ENCODE data around the gene TUSC2. TPM values are rescaled to one million over a fixed set of nuclear protein-coding genes. Genes with fewer than 3 reads are reported as not detected.

Gene TUSC2
- total RNA-seq, 2 donors from 2014 or later: 23.5 to 28.1 TPM

DNA sequence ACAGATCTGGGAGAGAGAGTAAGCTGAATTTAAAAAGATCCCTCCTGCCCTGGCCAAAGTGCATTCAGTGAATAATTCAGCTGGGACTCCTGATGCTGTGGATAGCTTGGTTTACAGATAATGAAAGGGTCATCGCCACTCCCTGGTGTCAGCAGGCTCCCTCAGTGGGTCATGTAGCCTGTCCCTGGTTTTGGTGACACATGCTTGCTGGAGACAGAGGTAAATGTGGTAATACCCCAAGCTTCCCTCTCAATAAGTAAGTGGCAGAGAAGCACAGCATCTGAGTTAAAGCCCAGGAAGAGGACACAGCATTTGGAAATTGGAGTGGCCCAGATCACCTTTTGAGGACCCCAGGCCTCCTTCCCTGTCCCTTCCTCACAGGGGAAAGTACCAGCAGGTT lies 29.5 kb upstream of the TUSC2 start:
- no peak for DNase-seq
- H3K4me3 ChIP-seq (ENCODE audit: low read length): peak overlapping the region; percentile 90
- H3K27me3 ChIP-seq (ENCODE audit: control insufficient read depth, insufficient read depth, low read length, poor library complexity, severe bottlenecking): no peaks in the 10 kb centered on the region
- H3K4me1 Mint-ChIP-seq: peaks cover 25% of the 10 kb centered on the region
- WGBS, 2 experiments (ENCODE audit: insufficient coverage in 1 of 2, insufficient read length in 1 of 2): 97 to 100% methylated on average over 1 of the region's 1 CpG
- H3K27me3 Mint-ChIP-seq (ENCODE audit: insufficient read depth): no peaks in the 10 kb centered on the region
- H3K4me3 Mint-ChIP-seq: peak overlapping the region; percentile 83
- no peak overlapping the region for H3K27ac ChIP-seq (ENCODE audit: low read depth, low read length)
- peaks cover 18% of the 10 kb centered on the region for H3K36me3 Mint-ChIP-seq (ENCODE audit: low read depth)
- TF ChIP-seq, protein P1, sequence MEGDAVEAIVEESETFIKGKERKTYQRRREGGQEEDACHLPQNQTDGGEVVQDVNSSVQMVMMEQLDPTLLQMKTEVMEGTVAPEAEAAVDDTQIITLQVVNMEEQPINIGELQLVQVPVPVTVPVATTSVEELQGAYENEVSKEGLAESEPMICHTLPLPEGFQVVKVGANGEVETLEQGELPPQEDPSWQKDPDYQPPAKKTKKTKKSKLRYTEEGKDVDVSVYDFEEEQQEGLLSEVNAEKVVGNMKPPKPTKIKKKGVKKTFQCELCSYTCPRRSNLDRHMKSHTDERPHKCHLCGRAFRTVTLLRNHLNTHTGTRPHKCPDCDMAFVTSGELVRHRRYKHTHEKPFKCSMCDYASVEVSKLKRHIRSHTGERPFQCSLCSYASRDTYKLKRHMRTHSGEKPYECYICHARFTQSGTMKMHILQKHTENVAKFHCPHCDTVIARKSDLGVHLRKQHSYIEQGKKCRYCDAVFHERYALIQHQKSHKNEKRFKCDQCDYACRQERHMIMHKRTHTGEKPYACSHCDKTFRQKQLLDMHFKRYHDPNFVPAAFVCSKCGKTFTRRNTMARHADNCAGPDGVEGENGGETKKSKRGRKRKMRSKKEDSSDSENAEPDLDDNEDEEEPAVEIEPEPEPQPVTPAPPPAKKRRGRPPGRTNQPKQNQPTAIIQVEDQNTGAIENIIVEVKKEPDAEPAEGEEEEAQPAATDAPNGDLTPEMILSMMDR (conservative IDR thresholded peaks at IDR 0.05): no peak
- H3K36me3 ChIP-seq (ENCODE audit: control insufficient read depth, insufficient read depth, low read length): peaks cover 33% of the 10 kb centered on the region
- H3K9me3 ChIP-seq (ENCODE audit: control insufficient read depth, low read length): no peaks in the 10 kb centered on the region
- peaks cover 11% of the 10 kb centered on the region for H3K4me1 ChIP-seq (ENCODE audit: control insufficient read depth, insufficient read depth, low read length)
- no peak overlapping the region for H3K27ac Mint-ChIP-seq
- no peaks in the 10 kb centered on the region for H3K9me3 Mint-ChIP-seq
- H3K9ac ChIP-seq (ENCODE audit: extremely low read depth, low read length, poor library complexity, severe bottlenecking): no peak overlapping the region

DNA sequence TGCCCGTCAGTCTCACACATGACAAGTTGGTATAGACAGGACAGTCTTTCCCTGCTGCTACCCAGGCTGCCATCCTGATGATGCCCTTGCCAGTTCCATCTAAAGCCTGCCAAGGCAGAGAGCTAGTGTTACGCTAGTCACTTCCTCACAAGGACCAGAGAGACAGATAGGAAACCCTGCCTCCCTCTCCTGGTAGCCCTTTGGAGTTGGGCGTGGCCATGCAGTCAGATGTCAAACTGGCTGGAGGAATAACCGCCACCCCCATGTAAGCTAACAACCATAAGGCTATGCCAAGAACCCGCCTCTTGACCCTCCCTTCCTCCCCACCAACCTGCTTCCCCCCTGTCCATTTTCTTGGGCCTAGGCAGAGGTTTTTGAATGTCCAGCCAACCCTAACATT lies 28.5 kb upstream of the TUSC2 start:
- peaks cover 26% of the 10 kb centered on the region for H3K4me1 Mint-ChIP-seq
- H3K27ac Mint-ChIP-seq: no peak overlapping the region
- H3K27me3 ChIP-seq (ENCODE audit: control insufficient read depth, insufficient read depth, low read length, poor library complexity, severe bottlenecking): no peaks in the 10 kb centered on the region
- peak overlapping the region; percentile 90 for H3K4me3 ChIP-seq (ENCODE audit: low read length)
- H3K4me3 Mint-ChIP-seq: peak overlapping the region; percentile 83
- H3K36me3 ChIP-seq (ENCODE audit: control insufficient read depth, insufficient read depth, low read length): peaks cover 33% of the 10 kb centered on the region
- no peaks in the 10 kb centered on the region for H3K9me3 Mint-ChIP-seq
- no peaks in the 10 kb centered on the region for H3K27me3 Mint-ChIP-seq (ENCODE audit: insufficient read depth)
- H3K4me1 ChIP-seq (ENCODE audit: control insufficient read depth, insufficient read depth, low read length): peaks cover 11% of the 10 kb centered on the region
- 88 to 100% methylated on average over 3 to 5 of the region's 5 CpGs for WGBS, 2 experiments (ENCODE audit: insufficient coverage in 1 of 2, insufficient read length in 1 of 2)
- DNase-seq: no peak
- H3K9ac ChIP-seq (ENCODE audit: extremely low read depth, low read length, poor library complexity, severe bottlenecking): no peak overlapping the region
- H3K36me3 Mint-ChIP-seq (ENCODE audit: low read depth): peaks cover 18% of the 10 kb centered on the region
- TF ChIP-seq, protein P1 (conservative IDR thresholded peaks at IDR 0.05): no peak
- no peak overlapping the region for H3K27ac ChIP-seq (ENCODE audit: low read depth, low read length)
- no peaks in the 10 kb centered on the region for H3K9me3 ChIP-seq (ENCODE audit: control insufficient read depth, low read length)

DNA sequence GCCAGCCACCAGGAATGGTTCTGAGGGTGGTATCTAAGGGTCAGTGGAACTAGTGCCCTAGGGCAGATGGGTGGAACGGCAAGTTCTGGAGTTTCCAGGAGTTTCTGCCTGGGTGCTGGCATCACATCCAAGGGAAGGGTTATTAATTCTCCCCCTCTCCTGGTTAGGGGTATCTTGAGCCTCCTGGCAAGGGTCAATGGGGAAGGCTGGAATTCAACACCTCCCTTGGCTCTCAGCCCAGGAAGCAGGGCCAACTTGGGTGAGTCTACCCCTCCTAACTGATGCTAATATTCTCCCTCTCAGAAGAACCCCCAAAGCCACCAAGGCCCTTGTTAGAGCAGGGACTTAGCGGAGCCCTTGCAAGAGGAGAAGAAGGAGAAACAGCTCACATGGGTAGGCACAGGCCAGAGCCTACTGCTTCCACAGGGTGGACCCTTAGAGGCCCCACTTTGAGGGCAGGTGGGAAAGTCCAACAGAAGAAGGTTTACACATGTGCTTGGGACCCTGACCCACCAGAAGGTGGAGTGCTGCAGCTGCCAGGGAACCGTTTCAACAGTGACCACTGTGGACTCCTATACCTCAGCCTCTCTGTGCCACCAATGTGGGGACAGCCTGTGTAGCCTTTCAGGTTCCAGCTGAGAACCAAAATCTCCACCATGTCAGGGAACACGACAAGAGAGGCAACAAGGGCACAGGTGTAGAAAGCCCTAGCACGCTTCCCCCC lies 28.0 kb upstream of the TUSC2 start:
- Mint-ChIP-seq H3K9me3 (no peaks in the 10 kb centered on the region), H3K27me3 (ENCODE audit: insufficient read depth) (no peaks in the 10 kb centered on the region), H3K36me3 (ENCODE audit: low read depth) (peaks cover 18% of the 10 kb centered on the region), H3K27ac (no peak overlapping the region), H3K4me1 (peaks cover 28% of the 10 kb centered on the region), H3K4me3 (peak overlapping the region; percentile 83)
- peaks cover 33% of the 10 kb centered on the region for H3K36me3 ChIP-seq (ENCODE audit: control insufficient read depth, insufficient read depth, low read length)
- peak overlapping the region; percentile 90 for H3K4me3 ChIP-seq (ENCODE audit: low read length)
- no peak overlapping the region for H3K9ac ChIP-seq (ENCODE audit: extremely low read depth, low read length, poor library complexity, severe bottlenecking)
- TF ChIP-seq, protein P1 (conservative IDR thresholded peaks at IDR 0.05): peak; percentile 49
- peaks cover 11% of the 10 kb centered on the region for H3K4me1 ChIP-seq (ENCODE audit: control insufficient read depth, insufficient read depth, low read length)
- H3K9me3 ChIP-seq (ENCODE audit: control insufficient read depth, low read length): no peaks in the 10 kb centered on the region
- H3K27ac ChIP-seq (ENCODE audit: low read depth, low read length): no peak overlapping the region
- WGBS, 2 experiments (ENCODE audit: insufficient coverage in 1 of 2, insufficient read length in 1 of 2): 85 to 89% methylated on average over 4 to 5 of the region's 5 CpGs
- no peak for DNase-seq
- no peaks in the 10 kb centered on the region for H3K27me3 ChIP-seq (ENCODE audit: control insufficient read depth, insufficient read depth, low read length, poor library complexity, severe bottlenecking)

Measured in endodermal cell (in vitro differentiated cells).